NCI-H2029 treated with DMSO at 0.1 percent for 48 hours (cell line): Measurements from ENCODE around the gene CGB5.

Experiments used
- DNase-seq: peaks from one replicate; lab custom pipeline; 2025; lab: John Stamatoyannopoulos, UW

CGB5 gene

GRCh38 chr19:49057636-49058234, 14.1 kb downstream of the CGB5 start, which contains the start of gene CGB7:
TSS of gene CGB7 (minus strand) at chr19:49057749. CDS start at chr19:49055375, 2,374 bp downstream.
- peak; percentile 8 for DNase-seq

GRCh38 chr19:49058562-49058961, 14.9 kb downstream of the CGB5 start:
- DNase-seq = no peak

GRCh38 chr19:49059053-49059452, 15.4 kb downstream of the CGB5 start:
- no peak for DNase-seq

- no peak for DNase-seq
Observed at GRCh38 chr19:49061000-49061399, 17.4 kb downstream of the CGB5 start.

GRCh38 chr19:49061445-49061844, 17.8 kb downstream of the CGB5 start:
- DNase-seq = no peak

- DNase-seq = no peak
Observed at GRCh38 chr19:49064029-49064629, 20.5 kb downstream of the CGB5 start.

GRCh38 chr19:49064768-49065611, 21.3 kb downstream of the CGB5 start, which contains the start of gene NTF4:
TSS of gene NTF4 (minus strand) at chr19:49064818. CDS start at chr19:49061997, 2,821 bp downstream.
- DNase-seq = no peak

- no peak for DNase-seq
Observed at GRCh38 chr19:49065905-49066512, 22.4 kb downstream of the CGB5 start.

GRCh38 chr19:49067554-49067953, 23.9 kb downstream of the CGB5 start:
- DNase-seq = no peak

GRCh38 chr19:49069026-49069425, 25.4 kb downstream of the CGB5 start:
- DNase-seq = no peak

- DNase-seq = no peak
Observed at GRCh38 chr19:49070416-49070815, 26.8 kb downstream of the CGB5 start.

GRCh38 chr19:49071860-49072547, 28.4 kb downstream of the CGB5 start:
- DNase-seq = no peak

- DNase-seq = no peak
Observed at GRCh38 chr19:49073514-49074378, 30.1 kb downstream of the CGB5 start.

- peak; percentile 71 for DNase-seq
Observed at GRCh38 chr19:49074869-49075268, 31.2 kb downstream of the CGB5 start.

- DNase-seq = no peak
Observed at GRCh38 chr19:49080392-49080791, 36.7 kb downstream of the CGB5 start.

- no peak for DNase-seq
Observed at GRCh38 chr19:49081273-49081672, 37.6 kb downstream of the CGB5 start.

GRCh38 chr19:49084206-49085019, 40.8 kb downstream of the CGB5 start:
- no peak for DNase-seq

GRCh38 chr19:49085020-49085867, 41.6 kb downstream of the CGB5 start, which contains the start of gene SNRNP70:
TSS of gene SNRNP70 (plus strand) at chr19:49085451. CDS start at chr19:49086415, 964 bp downstream.
- peak; percentile 98 for DNase-seq

GRCh38 chr19:49085868-49086232, 42.2 kb downstream of the CGB5 start:
- DNase-seq = no peak
